Tracheal epithelial cell (primary cell): ENCODE measurements around the gene ARID1B. TPM values are rescaled to one million over a fixed set of nuclear protein-coding genes. Genes with fewer than 3 reads are reported as not detected.

Experiments
- total RNA-seq: library from RNA; depleted of rRNA; stranded (reverse); fragments of >200 nt; gene quantifications from 2 replicates; pipeline ENCODE4 v1.2.1, GENCODE V29; 2014

The ARID1B gene
- total RNA-seq, result 14.3 and 18.1 TPM in 2 replicates

GRCh38 chr6:156776840-156777576 is at the start of gene ARID1B:
TSS of gene ARID1B (plus strand) at chr6:156777378. CDS start at chr6:156777681, 303 bp downstream.

